HL-60 (cell line): ENCODE results near the gene UEVLD.

Experiments used
- GABPA ChIP-seq: IDR thresholded peaks from 2 replicates; pipeline ENCODE4 v1.6.1; 2012; ENCODE audit warnings: low read depth
- POLR2AphosphoS5 ChIP-seq: IDR thresholded peaks from 2 replicates; pipeline ENCODE4 v1.6.1; 2012; ENCODE audit warnings: low read depth
- TF ChIP-seq, protein P1 (sequence below): IDR thresholded peaks from one replicate; pipeline ENCODE4 v1.5.1; 2011; ENCODE audit warnings: low read length, control low read depth, inconsistent platforms; ENCODE audit not compliant: insufficient read depth

DNA sequence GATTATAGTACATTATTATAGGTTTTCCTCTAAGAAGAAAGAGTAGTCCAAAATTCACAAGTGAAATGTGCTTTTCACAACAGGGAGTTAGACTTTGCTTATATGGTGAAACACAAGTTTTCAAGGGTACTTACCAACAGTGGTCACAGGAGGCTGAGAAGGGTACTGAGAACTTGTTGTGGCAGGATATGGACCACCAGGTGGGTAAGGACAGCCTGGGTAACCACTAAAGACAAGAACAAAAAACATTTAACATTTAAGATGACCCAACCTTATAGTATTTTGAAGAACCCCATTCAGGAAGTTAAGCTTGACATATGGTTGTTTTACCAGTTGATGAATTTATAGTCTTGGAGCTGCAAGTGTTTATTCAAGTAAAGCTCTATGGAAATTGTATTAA lies 86.2 kb downstream of the UEVLD start:
- TF ChIP-seq, protein P1, sequence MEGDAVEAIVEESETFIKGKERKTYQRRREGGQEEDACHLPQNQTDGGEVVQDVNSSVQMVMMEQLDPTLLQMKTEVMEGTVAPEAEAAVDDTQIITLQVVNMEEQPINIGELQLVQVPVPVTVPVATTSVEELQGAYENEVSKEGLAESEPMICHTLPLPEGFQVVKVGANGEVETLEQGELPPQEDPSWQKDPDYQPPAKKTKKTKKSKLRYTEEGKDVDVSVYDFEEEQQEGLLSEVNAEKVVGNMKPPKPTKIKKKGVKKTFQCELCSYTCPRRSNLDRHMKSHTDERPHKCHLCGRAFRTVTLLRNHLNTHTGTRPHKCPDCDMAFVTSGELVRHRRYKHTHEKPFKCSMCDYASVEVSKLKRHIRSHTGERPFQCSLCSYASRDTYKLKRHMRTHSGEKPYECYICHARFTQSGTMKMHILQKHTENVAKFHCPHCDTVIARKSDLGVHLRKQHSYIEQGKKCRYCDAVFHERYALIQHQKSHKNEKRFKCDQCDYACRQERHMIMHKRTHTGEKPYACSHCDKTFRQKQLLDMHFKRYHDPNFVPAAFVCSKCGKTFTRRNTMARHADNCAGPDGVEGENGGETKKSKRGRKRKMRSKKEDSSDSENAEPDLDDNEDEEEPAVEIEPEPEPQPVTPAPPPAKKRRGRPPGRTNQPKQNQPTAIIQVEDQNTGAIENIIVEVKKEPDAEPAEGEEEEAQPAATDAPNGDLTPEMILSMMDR, result no peak
- TF ChIP-seq POLR2AphosphoS5, result no peak
- no peak for TF ChIP-seq GABPA
